Vagina (tissue), 2 donors: Measurements from ENCODE around the gene ARID3A. TPM values are rescaled to one million over a fixed set of nuclear protein-coding genes. Genes with fewer than 3 reads are reported as not detected.
A peak's percentile ranks its signal among the peaks of the same experiment; 100 is the strongest.

ENCODE experiments used
- DNase-seq, 2 donors: peaks; one replicate each; pipeline ENCODE4 v3.0.0-alpha.2; 2017; ENCODE audit errors: extremely low spot score in 2 of 2
- H3K27ac ChIP-seq: fragments of 200-600 bp; sonication (generic); one replicate; pipeline ENCODE4 v1.5.1; 2019
- H3K27me3 ChIP-seq: fragments of 200-600 bp; sonication (generic); one replicate; pipeline ENCODE4 v1.5.1; 2019
- H3K36me3 ChIP-seq, 2 donors: fragments of 200-600 bp; sonication (generic); one replicate each; pipeline ENCODE4 v1.5.1; 2017 to 2019
- H3K4me1 ChIP-seq: fragments of 200-600 bp; sonication (generic); one replicate; pipeline ENCODE4 v1.5.1; 2019
- H3K4me3 ChIP-seq, 2 donors: fragments of 200-600 bp; sonication (generic); 1 replicate in 1 of 2; 2 replicates in 1 of 2; pipeline ENCODE4 v1.5.1; 2016 to 2019
- H3K9me3 ChIP-seq: fragments of 200-600 bp; sonication (generic); one replicate; pipeline ENCODE4 v1.5.1; 2019
- CTCF ChIP-seq, 3 experiments: fragments of 450-650 bp in 2 of 3; fragments of 200-600 bp in 1 of 3; sonication (generic) in 1 of 3; IDR thresholded peaks; one replicate each; pipeline ENCODE4 v1.5.1; 2017 to 2019; ENCODE audit warnings: antibody characterized with exemption in 3 of 3, mild to moderate bottlenecking in 2 of 3, moderate library complexity in 2 of 3
- POLR2A ChIP-seq, 2 donors: fragments of 450-650 bp; IDR thresholded peaks; one replicate each; pipeline ENCODE4 v1.6.1; 2017; ENCODE audit warnings: antibody characterized with exemption in 2 of 2, mild to moderate bottlenecking in 2 of 2, moderate library complexity in 2 of 2
- POLR2AphosphoS5 ChIP-seq, 2 donors: sonication (generic); formaldehyde crosslinking; IDR thresholded peaks; one replicate each; pipeline ENCODE4 v1.9.0; 2017; ENCODE audit warnings: antibody characterized with exemption in 2 of 2, mild to moderate bottlenecking in 2 of 2, low read depth in 1 of 2; ENCODE audit not compliant: insufficient read depth in 1 of 2
- intact Hi-C: fragments of 100-400 bp; cut with DNase I; formaldehyde crosslinking; loops from one replicate; pipeline ENCODE4 v1.15.1; 2023
- total RNA-seq: library from RNA; depleted of rRNA; stranded (reverse); fragments of >200 nt; gene quantifications from one replicate; pipeline ENCODE4 v1.2.3, GENCODE V29; 2016

ARID3A gene
- total RNA-seq, 1 donor from 2014 or later = 10.3 TPM

DNA sequence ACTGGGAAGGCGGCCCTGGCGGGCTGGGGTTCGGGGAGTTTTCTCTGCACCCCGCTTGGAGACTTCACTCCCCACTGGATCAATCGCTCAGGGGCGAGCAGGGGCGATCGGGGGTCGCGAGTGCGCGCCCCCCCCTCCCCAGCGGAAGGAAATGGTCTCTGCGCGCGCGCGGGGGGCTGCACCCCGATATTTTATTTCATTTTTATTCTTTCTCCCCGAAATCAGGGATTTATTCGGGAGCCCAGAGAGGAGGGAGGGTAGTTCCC, 421 bp downstream of the ARID3A start:
- intact Hi-C loops = loop anchor here (10.0 kb wide), 1 partner anchor 319 kb away; the partner anchor contains the start of genes ATP5F1D and MIDN
- Histone ChIP-seq H3K9me3 (no peaks in the 10 kb centered on the region), H3K36me3 (no peaks in the 10 kb centered on the region), H3K4me3 (peak overlapping the region; percentile 72 to 87), H3K4me1 (peaks cover 28% of the 10 kb centered on the region), H3K27ac (peak overlapping the region; percentile 82), H3K27me3 (no peaks in the 10 kb centered on the region)
- TF ChIP-seq POLR2A (IDR thresholded peaks at IDR 0.05) (no peak), CTCF (IDR thresholded peaks at IDR 0.05) (no peak), POLR2AphosphoS5 (IDR thresholded peaks at IDR 0.05; ENCODE audit: insufficient read depth in 1 of 2, low read depth in 1 of 2) (no peak)
- DNase-seq = no peak

DNA sequence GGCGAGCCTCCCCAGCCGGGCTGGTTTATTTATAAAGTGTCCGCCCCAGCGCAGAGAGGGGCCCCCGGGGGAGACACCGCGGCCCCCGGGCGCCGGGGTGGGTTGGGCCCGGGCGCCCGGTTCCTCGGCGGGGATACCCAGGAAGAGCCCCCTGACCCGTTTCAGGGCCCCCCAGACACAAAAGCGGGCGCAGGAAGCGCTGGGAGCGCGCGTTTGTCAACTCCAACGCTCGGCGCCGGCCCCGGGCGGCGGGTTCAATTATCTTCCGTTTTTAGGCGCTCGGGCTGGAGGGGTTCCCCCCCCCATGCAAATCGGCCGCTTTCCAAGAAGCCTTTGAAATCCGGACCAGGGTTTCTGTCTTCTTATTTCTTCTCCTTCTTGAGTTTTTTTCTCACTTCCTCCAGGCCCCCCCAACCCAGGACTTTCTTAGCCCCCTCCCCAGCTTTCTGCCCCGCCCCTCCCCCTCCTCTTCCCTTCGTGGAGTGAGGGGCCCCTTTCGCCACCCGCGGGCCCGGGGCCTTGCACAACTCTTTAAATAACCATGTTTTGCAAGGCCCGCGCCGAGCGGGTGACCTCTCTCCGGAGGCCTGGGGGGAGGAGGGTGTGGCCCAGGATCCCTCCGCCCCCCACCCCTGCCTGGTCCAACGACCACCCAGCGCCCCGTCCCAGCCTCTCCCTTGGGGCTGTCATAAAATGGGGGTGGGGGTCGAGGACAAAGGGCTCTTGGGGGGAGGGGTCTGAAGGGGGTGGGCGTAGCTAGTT, 935 bp downstream of the ARID3A start:
- TF ChIP-seq CTCF (IDR thresholded peaks at IDR 0.05) = no peak
- TF ChIP-seq POLR2A (IDR thresholded peaks at IDR 0.05) = no peak
- no peak for TF ChIP-seq POLR2AphosphoS5 (IDR thresholded peaks at IDR 0.05; ENCODE audit: insufficient read depth in 1 of 2, low read depth in 1 of 2)
- H3K27ac ChIP-seq = peak overlapping the region; percentile 82
- no peaks in the 10 kb centered on the region for H3K9me3 ChIP-seq
- intact Hi-C loops = loop anchor here (10.0 kb wide), 1 partner anchor 318 kb away; the partner anchor contains the start of genes ATP5F1D and MIDN
- peaks cover 29% of the 10 kb centered on the region for H3K4me1 ChIP-seq
- no peaks in the 10 kb centered on the region for H3K27me3 ChIP-seq
- no peaks in the 10 kb centered on the region for H3K36me3 ChIP-seq
- peak overlapping the region; percentile 72 to 87 for H3K4me3 ChIP-seq
- DNase-seq = no peak

- no peak for DNase-seq
- no peak for TF ChIP-seq POLR2AphosphoS5 (IDR thresholded peaks at IDR 0.05; ENCODE audit: insufficient read depth in 1 of 2, low read depth in 1 of 2)
- TF ChIP-seq POLR2A (IDR thresholded peaks at IDR 0.05) = no peak
- TF ChIP-seq CTCF (IDR thresholded peaks at IDR 0.05) = no peak
- Histone ChIP-seq H3K27me3 (no peaks in the 10 kb centered on the region), H3K4me1 (peaks cover 35% of the 10 kb centered on the region), H3K36me3 (no peaks in the 10 kb centered on the region), H3K9me3 (no peaks in the 10 kb centered on the region), H3K27ac (peak overlapping the region; percentile 82), H3K4me3 (peak overlapping the region; percentile 72 to 87)
- intact Hi-C loops = loop anchor here (10.0 kb wide), 1 partner anchor 317 kb away; the partner anchor contains the start of genes ATP5F1D and MIDN
Observed at GRCh38 chr19:927351-927779, 1.5 kb downstream of the ARID3A start.

DNA sequence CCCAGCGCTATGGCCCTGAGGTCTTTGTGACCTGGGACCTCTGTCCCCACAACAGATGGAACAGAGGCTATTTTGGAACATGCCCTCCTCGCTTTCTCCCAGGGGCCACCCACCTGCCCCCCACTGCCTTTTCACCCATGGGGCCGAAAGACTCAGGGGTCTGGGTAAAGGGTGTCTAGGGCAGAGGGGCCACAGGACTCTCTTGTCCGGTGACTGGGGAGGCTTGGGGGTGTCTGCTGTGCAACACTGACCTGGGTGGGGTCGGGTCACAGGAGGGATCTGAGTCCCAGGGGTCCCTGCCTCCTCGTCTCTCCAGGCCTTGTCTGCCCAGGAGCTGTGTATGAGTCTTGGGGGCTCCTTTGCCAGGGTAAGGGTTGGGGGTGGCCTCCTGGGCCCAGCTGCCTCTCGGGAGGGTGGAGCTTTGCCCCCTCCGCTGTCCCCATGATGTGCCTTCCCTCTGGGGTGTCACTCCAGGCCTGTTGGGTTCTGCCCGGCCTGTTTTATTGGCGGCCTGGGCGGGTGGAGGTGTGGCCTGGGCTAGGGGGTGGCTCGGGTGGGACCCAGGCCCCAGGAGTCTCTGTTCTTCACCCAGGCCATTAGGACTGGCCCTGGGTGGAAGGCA, 2.1 kb downstream of the ARID3A start:
- H3K4me1 ChIP-seq = peaks cover 40% of the 10 kb centered on the region

More for the DNA sequence above, 2.1 kb downstream of the ARID3A start:
- Histone ChIP-seq H3K9me3 (no peaks in the 10 kb centered on the region), H3K27ac (peak overlapping the region; percentile 82), H3K4me3 (peak overlapping the region; percentile 72 to 87), H3K27me3 (no peaks in the 10 kb centered on the region), H3K36me3 (no peaks in the 10 kb centered on the region)
- intact Hi-C loops = loop anchor here (10.0 kb wide), 1 partner anchor 317 kb away; the partner anchor contains the start of genes ATP5F1D and MIDN
- no peak for TF ChIP-seq POLR2AphosphoS5 (IDR thresholded peaks at IDR 0.05; ENCODE audit: insufficient read depth in 1 of 2, low read depth in 1 of 2)
- no peak for TF ChIP-seq CTCF (IDR thresholded peaks at IDR 0.05)
- no peak for TF ChIP-seq POLR2A (IDR thresholded peaks at IDR 0.05)
- no peak for DNase-seq
